ENCODE data around the gene SPATA20.

Gene SPATA20

GRCh38 chr17:50541716-50542688, 5.0 kb upstream of the SPATA20 start:
- H3K27ac ChIP-seq (ENCODE audit: low read length): no peak overlapping the region
- peaks cover 12% of the 10 kb centered on the region for H3K4me1 ChIP-seq (ENCODE audit: low read length)
- peak; percentile 85 for DNase-seq
- peak overlapping the region; percentile 40; the same call in 1 of the 2 replicates for H3K9ac ChIP-seq (ENCODE audit: low read length)
- peaks cover 15% of the 10 kb centered on the region for H3K27me3 ChIP-seq (replicated peaks; ENCODE audit: insufficient read depth, low read length)
- TF ChIP-seq EZH2phosphoT487 (IDR thresholded peaks at IDR 0.05; ENCODE audit: low read length) (no peak), EZH2 (optimal IDR thresholded peaks at IDR 0.05; ENCODE audit: low read depth, low read length) (no peak), CTCF (IDR thresholded peaks at IDR 0.05; ENCODE audit: low read length) (peak; percentile 42)
- H3K79me2 ChIP-seq (ENCODE audit: low read length): no peaks in the 10 kb centered on the region
- no peaks in the 10 kb centered on the region for H3K36me3 ChIP-seq (replicated peaks; ENCODE audit: insufficient read depth, low read length)
- H3K9me2 ChIP-seq (replicated peaks; ENCODE audit: insufficient read depth, low read length): no peaks in the 10 kb centered on the region
- H4K20me1 ChIP-seq (ENCODE audit: insufficient read depth, low read length): no peaks in the 10 kb centered on the region
- H3F3A ChIP-seq (ENCODE audit: insufficient read depth, low read length): no peaks in the 10 kb centered on the region
- H2AFZ ChIP-seq (ENCODE audit: low read length): peak overlapping the region; percentile 84
- peak overlapping the region; percentile 68 for H3K4me3 ChIP-seq (ENCODE audit: low read length)
- no peaks in the 10 kb centered on the region for H3K9me3 ChIP-seq (replicated peaks; ENCODE audit: insufficient read depth, low read length)
- peak overlapping the region; percentile 79 for H3K4me2 ChIP-seq (ENCODE audit: low read depth, low read length)

- H3K36me3 ChIP-seq (replicated peaks; ENCODE audit: insufficient read depth, low read length): no peaks in the 10 kb centered on the region
- H4K20me1 ChIP-seq (ENCODE audit: insufficient read depth, low read length): no peaks in the 10 kb centered on the region
- H3K27me3 ChIP-seq (replicated peaks; ENCODE audit: insufficient read depth, low read length): peaks cover 4% of the 10 kb centered on the region
- H3K9me2 ChIP-seq (replicated peaks; ENCODE audit: insufficient read depth, low read length): no peaks in the 10 kb centered on the region
- TF ChIP-seq EZH2 (optimal IDR thresholded peaks at IDR 0.05; ENCODE audit: low read depth, low read length) (no peak), EZH2phosphoT487 (IDR thresholded peaks at IDR 0.05; ENCODE audit: low read length) (no peak), CTCF (IDR thresholded peaks at IDR 0.05; ENCODE audit: low read length) (no peak)
- H3K9ac ChIP-seq (ENCODE audit: low read length): no peak overlapping the region
- no peak overlapping the region; the same call in 1 of the 2 replicates for H3K4me3 ChIP-seq (ENCODE audit: low read length)
- H3K79me2 ChIP-seq (ENCODE audit: low read length): no peaks in the 10 kb centered on the region
- no peak overlapping the region for H3K27ac ChIP-seq (ENCODE audit: low read length)
- H2AFZ ChIP-seq (ENCODE audit: low read length): peak overlapping the region; percentile 84; the same call in 1 of the 2 replicates
- peak overlapping the region; percentile 79; the same call in 1 of the 2 replicates for H3K4me2 ChIP-seq (ENCODE audit: low read depth, low read length)
- no peak for DNase-seq
- H3F3A ChIP-seq (ENCODE audit: insufficient read depth, low read length): no peaks in the 10 kb centered on the region
- H3K9me3 ChIP-seq (replicated peaks; ENCODE audit: insufficient read depth, low read length): no peaks in the 10 kb centered on the region
- H3K4me1 ChIP-seq (ENCODE audit: low read length): peaks cover 17% of the 10 kb centered on the region
Observed at GRCh38 chr17:50542795-50543774, 3.9 kb upstream of the SPATA20 start.

GRCh38 chr17:50544516-50544915, 2.5 kb upstream of the SPATA20 start:
- H3K27ac ChIP-seq (ENCODE audit: low read length): no peak overlapping the region
- H3K4me2 ChIP-seq (ENCODE audit: low read depth, low read length): no peak overlapping the region
- no peaks in the 10 kb centered on the region for H3K9me3 ChIP-seq (replicated peaks; ENCODE audit: insufficient read depth, low read length)
- H2AFZ ChIP-seq (ENCODE audit: low read length): no peak overlapping the region
- H3F3A ChIP-seq (ENCODE audit: insufficient read depth, low read length): no peaks in the 10 kb centered on the region
- peaks cover 13% of the 10 kb centered on the region for H3K4me1 ChIP-seq (ENCODE audit: low read length)
- no peaks in the 10 kb centered on the region for H3K79me2 ChIP-seq (ENCODE audit: low read length)
- H3K9ac ChIP-seq (ENCODE audit: low read length): no peak overlapping the region
- H4K20me1 ChIP-seq (ENCODE audit: insufficient read depth, low read length): no peaks in the 10 kb centered on the region
- no peak for DNase-seq
- TF ChIP-seq CTCF (IDR thresholded peaks at IDR 0.05; ENCODE audit: low read length) (no peak), EZH2phosphoT487 (IDR thresholded peaks at IDR 0.05; ENCODE audit: low read length) (no peak), EZH2 (optimal IDR thresholded peaks at IDR 0.05; ENCODE audit: low read depth, low read length) (no peak)
- no peaks in the 10 kb centered on the region for H3K36me3 ChIP-seq (replicated peaks; ENCODE audit: insufficient read depth, low read length)
- H3K4me3 ChIP-seq (ENCODE audit: low read length): no peak overlapping the region
- H3K9me2 ChIP-seq (replicated peaks; ENCODE audit: insufficient read depth, low read length): no peaks in the 10 kb centered on the region
- H3K27me3 ChIP-seq (replicated peaks; ENCODE audit: insufficient read depth, low read length): no peaks in the 10 kb centered on the region; the same call in 1 of the 2 replicates

Data from MM.1S (cell line).